KBM-7 (cell line): ENCODE measurements around the gene CSTPP1.

Experiments used
- DNase-seq: peaks from one replicate; pipeline ENCODE4 v3.0.0-alpha.2; 2015
- in situ Hi-C: fragments of 300-500 bp; cut with MboI; formaldehyde crosslinking; loops from 2 replicates; pipeline ENCODE4 v1.14.3; 2020; ENCODE audit warnings: low sequenced_read_pairs, low pct_unique_long_range_greater_than_20kb, mixed read lengths

Gene CSTPP1

DNA sequence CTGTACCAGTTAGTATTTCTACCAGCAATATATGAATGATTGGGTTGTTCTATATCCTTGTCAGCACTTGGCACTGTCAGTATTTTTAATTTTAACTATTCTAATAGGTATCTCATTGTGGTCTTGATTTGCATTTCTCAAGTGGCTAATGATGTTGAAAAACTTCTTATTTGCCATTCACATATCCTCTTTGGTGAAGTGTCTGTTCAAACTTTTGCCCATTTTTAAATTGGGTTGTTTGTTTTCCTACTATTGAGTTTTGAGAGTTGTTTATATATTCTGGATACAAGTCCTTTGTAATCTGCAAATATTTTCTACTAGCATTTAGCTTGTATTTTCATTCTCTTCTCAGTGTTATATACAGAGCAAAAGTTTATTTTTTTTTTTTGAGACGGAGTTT is 82.1 kb downstream of the CSTPP1 start:
- in situ Hi-C loops: no loop called here

DNA sequence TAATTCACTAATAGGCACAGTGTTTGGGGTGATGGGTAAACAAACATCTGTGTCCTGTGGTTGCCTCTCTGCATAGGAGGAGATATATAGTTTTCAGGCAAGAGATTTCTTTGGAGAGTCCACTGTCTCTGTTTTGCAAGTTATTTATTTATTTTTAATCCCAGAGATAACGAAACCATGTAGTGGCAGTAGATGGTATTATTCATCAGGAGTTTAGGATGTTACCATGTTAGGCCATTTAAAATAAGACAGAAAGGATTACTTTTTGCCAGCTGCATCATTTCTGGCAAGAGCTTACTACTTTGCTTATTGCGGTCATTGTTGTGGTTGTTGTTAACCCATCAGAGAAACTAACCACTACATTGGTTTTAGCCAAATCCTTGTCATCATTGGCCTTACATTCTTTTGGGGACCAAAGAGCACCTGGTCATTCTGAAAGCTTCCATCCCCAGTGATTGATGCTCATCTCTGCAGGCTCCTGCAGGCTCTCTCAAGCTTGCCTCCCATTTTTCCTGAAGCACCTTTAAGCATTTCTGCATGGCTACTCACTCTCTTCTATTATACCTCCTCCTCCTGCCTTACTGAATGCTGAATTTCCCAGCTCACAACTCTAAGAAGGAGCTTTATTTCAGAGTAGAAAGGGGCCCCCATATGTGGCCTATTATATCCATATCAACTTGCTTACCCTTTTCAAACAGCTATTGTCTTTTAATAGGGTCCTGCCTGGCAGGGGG is 84.4 kb downstream of the CSTPP1 start:
- in situ Hi-C loops: no loop called here
- no peak for DNase-seq

More for the DNA sequence above, 82.1 kb downstream of the CSTPP1 start:
- no peak for DNase-seq

DNA sequence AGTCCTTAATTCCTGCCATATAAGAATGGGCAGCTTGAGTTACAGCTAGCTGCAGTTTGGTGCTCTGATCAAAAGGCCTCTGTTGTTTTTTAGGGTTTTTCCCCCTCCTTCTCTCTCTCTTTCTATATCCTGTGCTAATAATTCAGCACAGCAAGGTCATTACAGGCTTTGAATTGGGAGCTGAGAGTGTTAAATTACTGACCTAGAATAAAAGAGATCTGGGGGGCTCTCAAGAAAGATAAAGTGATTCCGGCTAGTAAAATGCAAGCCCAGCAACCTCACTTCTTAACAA is 84.9 kb downstream of the CSTPP1 start:
- DNase-seq: no peak
- in situ Hi-C loops: no loop called here

DNA sequence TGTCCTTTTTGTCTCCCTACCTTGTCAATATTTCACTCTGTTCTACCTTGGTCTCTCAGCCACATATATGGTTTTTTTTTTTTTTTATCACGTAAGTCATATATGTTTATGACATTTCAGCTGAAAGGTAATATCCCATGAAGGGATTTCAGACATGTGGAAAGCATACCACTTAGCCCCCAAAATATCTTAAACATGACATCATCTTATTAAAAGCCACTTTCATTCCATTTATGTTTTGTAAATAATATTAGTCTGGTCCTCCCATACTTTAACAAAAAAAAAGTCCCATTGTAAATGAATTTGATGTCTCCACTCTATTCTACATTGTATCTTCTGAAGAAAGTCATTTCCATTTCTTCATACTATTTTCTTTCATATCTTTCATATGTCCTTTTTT is 85.4 kb downstream of the CSTPP1 start:
- in situ Hi-C loops: no loop called here
- no peak for DNase-seq

DNA sequence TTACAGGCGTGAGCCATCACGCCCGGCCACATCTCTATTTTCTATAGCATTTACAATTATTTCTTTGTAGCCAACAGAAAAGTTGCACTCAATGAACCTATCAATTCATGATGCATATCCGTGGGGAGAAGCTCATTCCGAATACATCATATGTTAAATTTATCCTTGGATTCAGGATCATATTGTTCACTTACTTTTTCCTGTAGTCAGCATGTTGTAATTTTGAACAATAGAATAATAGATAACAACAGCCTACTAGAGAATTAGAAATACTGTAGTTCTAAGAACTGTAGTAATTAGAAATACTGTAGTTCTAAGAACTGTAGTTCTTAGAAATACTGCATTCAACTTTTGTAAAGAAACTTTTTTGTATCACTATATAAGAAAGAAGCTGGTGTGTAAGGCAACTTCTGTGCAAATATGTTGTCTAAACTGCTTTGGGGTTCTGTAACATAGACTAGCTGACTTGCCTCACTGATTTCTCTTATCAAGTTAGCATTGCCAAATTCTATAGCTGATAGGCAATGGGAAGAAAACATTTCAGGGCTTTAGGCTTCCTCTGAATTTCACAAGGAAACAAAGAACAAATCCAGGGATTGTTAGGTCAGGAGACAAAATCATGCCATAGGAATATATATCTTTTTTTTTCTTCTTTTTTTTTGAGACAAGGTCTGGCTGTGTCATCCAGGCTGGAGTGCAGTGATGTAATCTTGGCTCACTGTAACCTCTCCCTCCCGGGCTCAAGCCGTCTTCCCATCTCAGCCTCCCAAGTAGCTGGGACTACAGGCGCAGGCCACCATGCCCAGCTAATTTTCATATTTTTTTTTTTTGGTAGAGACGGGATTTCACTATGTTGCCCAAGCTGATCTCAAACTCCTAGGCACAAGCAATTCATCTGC is 91.9 kb downstream of the CSTPP1 start:
- no peak for DNase-seq
- in situ Hi-C loops: no loop called here

DNA sequence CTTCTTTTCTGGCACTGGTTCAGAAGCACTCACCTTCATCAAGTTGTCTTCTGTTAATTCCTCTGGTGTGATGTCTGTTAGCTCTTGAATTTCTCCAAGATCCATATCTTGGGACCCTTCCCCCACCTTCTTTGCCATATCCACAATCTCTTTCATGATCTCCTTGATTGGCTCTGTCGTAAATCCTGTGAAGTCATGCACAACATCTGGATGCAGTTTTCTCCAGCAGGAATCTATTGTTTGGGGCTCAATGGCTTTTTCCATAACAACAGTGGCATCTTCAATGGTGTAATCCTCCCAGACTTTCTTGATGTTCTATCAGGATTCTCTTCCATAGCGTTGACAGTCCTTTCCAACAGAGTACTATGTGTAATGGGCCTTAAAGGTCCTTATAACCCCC is 96.9 kb downstream of the CSTPP1 start:
- no peak for DNase-seq
- in situ Hi-C loops: no loop called here

DNA sequence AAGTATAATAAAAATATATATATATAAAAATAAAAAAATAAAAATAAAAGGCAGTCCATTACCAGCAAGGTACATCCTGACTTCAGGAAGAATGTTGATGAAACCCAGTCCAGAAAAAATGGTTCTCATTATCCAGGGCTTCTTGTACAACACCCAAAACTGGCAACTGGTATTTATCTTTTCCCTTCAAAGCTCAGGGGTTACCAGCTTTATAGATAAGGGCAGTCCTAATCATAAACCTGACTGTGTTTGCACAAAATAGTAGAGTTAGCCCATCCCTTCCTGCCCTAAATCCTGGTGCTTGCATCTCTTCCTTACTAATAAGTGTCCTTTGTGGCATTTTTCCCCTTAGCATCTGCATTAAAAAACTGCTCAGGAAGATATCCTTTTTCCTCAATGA is 97.5 kb downstream of the CSTPP1 start:
- DNase-seq: no peak
- in situ Hi-C loops: no loop called here

DNA sequence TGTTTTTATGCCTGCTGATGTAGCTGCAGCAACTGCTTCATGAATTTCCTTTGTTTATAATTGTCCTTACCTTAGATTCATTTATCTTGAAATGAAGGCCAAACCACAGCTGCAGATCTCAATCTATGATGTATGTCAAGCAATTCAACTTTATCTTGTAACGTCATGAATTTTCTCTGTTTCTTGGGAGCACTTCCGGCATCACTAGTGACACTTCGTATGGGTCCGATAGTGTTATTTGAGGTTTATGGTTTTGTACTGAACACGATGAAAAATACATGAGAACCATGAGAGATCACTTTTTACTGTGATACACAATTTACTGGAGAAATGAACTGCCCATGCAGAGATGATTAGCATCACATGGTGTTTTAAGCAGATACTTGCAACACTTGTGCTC is 98.5 kb downstream of the CSTPP1 start:
- in situ Hi-C loops: no loop called here
- no peak for DNase-seq

DNA sequence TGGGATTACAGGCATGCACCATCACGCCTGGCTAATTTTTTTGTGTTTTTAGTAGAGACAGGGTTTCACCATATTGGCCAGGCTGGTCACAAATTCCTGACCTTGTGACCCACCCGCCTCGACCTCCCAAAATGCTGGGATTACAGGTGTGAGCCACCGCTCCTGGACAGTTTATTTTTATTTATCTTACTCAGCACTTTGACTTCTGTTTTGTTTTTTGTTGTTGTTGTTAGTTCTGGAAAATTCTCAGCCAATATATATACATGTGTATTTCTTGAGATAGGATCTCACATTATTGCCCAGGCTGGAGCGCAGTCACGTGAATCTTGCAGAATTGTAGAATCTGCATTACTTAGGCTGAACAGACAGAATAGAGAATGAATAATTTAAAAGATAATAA is 107.6 kb downstream of the CSTPP1 start:
- DNase-seq: no peak
- in situ Hi-C loops: no loop called here

DNA sequence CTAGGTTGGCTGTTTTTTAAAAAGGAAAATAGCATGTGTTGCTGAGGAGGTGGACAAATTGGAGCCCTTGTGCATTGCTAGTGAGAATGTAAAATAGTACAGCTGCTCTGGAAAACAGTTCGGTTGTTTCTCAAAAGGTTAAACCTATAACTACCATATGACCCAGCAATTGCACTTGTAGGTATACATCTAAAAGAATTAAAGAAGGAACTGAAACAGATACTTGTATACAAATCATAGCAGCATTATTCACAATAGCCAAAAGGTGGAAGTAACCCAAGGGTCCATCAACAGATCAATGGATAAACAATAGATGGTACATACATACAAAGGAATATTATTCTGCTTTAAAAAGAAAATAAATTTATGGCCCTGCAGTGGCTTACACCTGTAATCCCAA is 111.4 kb downstream of the CSTPP1 start:
- in situ Hi-C loops: no loop called here
- DNase-seq: no peak

DNA sequence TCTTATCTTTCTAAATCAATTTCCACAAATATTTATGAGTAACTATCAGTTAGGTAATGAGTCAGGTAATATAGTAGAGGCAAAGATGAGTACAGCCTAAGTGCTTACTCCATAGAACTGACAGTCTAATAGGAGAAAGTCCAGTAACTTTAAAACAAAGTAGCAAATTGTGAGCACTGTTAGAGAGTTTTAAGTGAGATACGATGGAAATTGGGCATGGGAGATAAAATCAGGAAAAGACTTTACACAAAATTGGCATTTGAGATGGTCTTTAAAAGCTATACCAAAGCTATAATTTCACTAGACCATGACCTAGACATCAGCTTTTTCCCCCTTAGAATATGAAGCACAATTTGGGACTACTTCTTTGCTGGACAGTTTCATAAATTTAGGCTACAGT is 113.7 kb downstream of the CSTPP1 start:
- in situ Hi-C loops: no loop called here
- no peak for DNase-seq

DNA sequence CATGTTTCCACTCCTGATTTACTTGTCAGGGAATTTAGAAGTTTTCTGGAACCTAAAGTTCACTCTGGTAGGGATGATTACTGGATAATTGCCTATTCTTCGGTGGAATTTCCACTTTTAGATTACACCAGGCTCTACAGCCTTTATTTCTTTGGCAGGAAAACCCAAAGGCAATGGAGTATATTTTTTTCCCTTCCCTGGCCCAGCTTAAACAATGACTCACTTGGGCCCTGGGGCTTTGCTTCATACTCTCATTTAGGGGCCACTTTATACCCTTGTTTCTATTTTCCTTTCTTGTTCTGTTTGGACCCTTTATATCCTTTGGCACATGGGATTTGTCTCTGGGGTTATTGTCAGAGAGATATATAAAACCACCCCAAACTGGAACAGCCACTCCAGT is 114.7 kb downstream of the CSTPP1 start:
- in situ Hi-C loops: no loop called here
- no peak for DNase-seq

DNA sequence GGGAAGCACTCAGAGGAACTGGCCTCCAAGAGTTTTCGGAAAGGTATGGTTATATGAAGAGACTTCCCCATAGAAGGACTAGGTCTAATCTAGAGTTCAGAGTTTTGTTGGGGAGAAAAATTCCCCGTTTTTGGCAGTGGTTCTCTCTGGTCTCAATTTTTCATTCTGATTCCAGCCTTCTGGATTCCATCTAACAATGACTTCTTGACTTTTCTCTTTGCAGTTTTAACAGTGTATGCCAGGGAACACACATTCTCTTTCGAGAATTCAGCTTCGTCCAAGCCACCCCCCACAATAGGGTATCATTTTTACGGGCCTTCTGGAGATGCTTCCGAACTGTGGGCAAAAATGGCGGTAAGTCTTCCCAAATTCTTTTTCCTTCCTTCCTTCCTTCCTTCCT is 115.6 kb downstream of the CSTPP1 start:
- no peak for DNase-seq
- in situ Hi-C loops: no loop called here

DNA sequence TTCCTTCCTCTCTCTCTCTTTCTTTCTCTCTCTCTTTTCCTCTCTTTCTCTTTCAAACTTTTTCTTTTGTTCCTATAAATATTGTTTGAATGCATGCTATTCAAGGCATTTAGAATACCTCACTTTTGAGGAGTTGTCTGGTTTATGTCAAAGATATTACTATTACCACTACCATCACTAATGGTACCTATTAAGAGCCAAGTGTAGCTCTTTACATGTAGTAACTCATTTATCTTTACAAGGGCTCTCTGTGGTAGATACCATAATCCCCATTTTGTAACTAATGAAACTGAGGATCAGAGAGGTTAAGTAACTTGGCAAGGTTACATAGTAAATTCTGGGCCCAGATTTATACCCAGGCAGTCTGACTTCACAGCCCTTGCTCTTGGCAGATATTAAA is 116.0 kb downstream of the CSTPP1 start:
- DNase-seq: no peak
- in situ Hi-C loops: no loop called here

DNA sequence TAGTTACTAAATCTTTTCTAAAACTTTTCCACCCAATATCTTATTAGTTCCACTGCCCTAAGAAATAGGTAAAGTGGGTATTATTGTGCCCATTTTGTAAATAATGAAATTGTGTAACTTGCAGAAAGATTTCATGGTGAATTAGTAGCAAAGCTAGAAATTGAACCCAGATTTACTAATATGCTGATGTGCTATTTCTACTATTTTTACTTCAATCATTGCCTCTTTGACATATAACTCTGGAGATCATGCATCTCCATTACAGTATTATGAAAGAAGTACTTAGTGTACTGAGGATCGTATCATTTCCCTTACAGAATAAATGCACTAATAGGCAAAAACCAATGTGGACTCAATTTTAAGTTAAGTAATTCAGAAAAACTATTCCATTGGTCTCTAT is 119.0 kb downstream of the CSTPP1 start:
- DNase-seq: no peak
- in situ Hi-C loops: no loop called here

DNA sequence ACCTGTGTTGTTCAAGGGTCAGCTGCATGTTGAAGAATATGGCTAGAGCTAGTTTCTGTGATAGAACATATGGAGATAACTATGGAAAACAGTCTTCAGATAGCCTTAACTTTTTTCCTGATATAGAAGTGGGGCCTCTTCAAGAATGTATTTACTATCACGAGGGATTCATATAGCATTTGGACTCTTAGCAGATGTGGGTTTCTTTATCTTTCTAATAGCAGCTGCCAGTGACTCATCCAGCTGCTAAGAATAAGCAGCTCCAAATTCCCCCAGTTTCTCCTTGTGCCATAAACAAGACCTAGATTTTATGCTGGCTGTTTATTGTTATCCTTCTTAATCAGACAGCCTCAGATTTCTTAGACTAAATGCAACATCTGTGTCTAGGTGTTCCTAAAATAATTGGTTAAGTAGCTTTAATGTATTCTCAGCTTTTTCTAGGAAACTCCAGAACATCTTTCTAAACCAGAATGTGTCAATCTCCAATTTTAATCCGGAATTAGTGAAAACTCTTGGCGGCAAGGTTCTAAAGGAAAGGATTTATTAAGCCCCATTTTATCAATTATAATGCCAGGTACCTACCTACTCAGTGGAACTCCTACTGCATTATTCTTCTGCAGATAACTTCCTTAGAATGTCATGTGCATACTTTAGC is 119.8 kb downstream of the CSTPP1 start:
- in situ Hi-C loops: no loop called here
- peak; percentile 13 for DNase-seq

DNA sequence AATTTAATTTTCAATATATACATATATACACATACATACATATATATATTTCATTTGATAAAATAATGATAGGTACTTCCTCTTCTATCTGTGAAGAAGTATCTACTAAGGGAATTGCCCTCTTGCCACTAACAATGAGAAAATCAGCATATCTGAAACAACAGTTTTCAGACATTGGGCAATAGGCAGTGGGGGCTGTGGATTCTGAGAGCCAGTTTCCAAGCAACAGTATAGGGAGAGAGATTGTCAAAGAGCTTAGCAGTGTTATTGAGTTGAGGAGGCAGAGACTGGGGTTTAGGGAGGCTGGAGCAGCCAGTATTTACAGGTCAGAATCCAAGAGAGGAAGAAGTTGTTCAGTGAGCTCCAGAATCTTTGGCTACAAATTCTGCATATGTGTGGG is 120.8 kb downstream of the CSTPP1 start:
- DNase-seq: no peak
- in situ Hi-C loops: no loop called here

DNA sequence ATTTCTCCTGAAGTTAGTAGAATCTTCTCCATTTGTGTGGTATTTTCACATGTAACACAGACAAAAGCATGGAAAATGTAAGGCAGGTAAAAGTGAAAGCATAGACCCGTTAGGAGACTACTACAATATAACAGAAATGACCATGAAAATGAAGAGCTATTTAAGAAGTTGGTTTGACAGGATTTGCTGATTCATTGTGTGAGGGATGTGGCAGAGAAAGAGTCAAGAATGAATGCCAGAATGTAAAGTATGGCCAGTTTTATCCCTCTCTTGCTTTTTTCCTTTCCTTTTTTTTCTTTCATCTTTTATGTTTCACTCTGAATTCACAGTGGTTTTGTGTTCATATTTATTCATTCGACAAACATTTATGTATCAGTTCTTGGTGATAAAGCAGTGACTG is 124.2 kb downstream of the CSTPP1 start:
- in situ Hi-C loops: no loop called here
- peak; percentile 21 for DNase-seq

DNA sequence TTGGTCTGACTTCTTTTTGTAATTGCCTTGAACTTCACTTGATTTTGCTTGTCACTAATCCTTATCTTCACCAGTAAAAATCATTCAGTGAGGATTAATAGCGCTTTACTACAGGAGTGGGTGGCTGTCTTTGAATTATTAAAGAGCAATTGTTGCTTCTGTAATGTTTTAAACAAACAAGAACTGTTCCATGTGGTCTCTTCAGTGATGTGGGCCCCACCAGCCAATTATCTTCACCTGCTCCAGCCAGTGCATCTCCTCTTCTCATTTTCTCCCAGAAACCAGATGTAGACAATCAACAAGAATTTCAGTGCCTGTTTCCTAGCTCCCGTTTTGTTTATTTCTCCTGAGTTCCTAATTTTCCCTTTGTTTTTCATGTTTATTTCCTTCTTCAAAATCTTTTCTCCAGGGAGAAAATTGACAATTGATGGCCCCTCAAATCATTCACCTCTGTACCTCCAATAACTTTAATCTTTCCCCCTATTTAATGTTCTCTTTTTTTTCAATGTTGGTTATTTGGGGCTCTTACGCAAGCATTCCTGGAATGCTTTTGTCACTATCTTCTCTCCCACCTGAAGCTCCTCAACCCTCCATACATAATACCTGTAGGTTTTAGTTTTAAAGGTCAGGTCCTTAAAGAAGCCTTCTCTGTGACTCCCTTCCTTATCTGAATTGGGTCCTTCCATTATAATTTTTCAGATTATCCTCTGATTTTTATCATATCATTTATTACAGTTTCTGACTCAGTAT is 125.0 kb downstream of the CSTPP1 start:
- in situ Hi-C loops: no loop called here

DNA sequence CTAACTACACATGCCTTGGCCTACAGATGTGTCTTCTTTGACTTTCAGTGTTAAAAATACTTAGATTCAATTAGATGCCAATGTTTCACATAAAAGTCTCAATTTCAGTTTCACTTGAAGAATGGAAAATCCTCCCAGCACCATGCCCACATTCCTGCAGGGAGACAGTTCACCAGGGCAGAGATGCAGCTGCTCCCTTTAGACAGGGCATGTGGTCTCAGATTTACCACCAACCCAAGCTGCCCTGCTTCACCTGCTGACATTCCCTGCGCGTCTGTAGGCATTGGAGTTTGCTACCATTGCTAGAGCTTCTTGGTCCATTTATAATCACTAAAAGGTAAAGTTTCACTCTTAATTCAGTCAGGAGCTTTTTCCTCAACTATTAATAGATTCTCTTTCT is 126.2 kb downstream of the CSTPP1 start:
- in situ Hi-C loops: no loop called here
- DNase-seq: no peak

More for the DNA sequence above, 125.0 kb downstream of the CSTPP1 start:
- no peak for DNase-seq
